Right lobe of liver (tissue), 6 donors: ENCODE data around the gene BHLHE41. TPM values are rescaled to one million over a fixed set of nuclear protein-coding genes. Genes with fewer than 3 reads are reported as not detected.

ENCODE experiments used
- ATAC-seq, 4 donors: fragments of 200-7000 bp; cut with Tn5 transposase; one replicate each; pipeline ENCODE4 v1.9.1; 2020; ENCODE audit warnings: mild to moderate bottlenecking in 4 of 4, moderate library complexity in 4 of 4
- DNase-seq, 3 donors: peaks; one replicate each; pipeline ENCODE4 v3.0.0-alpha.2; 2020
- H3K27ac ChIP-seq, 3 donors: fragments of 200-600 bp; one replicate each; pipeline ENCODE4 v1.8.0; 2022
- H3K27me3 ChIP-seq, 2 donors: fragments of 200-600 bp; one replicate each; pipeline ENCODE4 v1.8.0; 2022
- H3K36me3 ChIP-seq, 4 donors: fragments of 200-600 bp; sonication (generic) in 1 of 4; one replicate each; pipeline versions ENCODE4 v1.5.1 to v1.8.0; 2017 to 2022; ENCODE audit warnings: control low read depth in 1 of 4
- H3K4me1 ChIP-seq, 4 donors: fragments of 200-600 bp; sonication (generic) in 1 of 4; one replicate each; pipeline versions ENCODE4 v1.5.1 to v1.8.0; 2017 to 2022; ENCODE audit warnings: control low read depth in 1 of 4
- H3K4me3 ChIP-seq, 3 donors: fragments of 200-600 bp; one replicate each; pipeline ENCODE4 v1.8.0; 2022
- H3K9me3 ChIP-seq, 4 donors: fragments of 200-600 bp; sonication (generic) in 1 of 4; one replicate each; pipeline versions ENCODE4 v1.5.1 to v1.8.0; 2017 to 2022; ENCODE audit warnings: control low read depth in 1 of 4
- CTCF ChIP-seq, 4 donors: fragments of 200-600 bp in 3 of 4; fragments of 450-650 bp in 1 of 4; IDR thresholded peaks; one replicate each; pipeline versions ENCODE4 v1.5.1 to v1.8.0; 2016 to 2022; ENCODE audit warnings: antibody characterized with exemption in 4 of 4, mild to moderate bottlenecking in 2 of 4
- POLR2A ChIP-seq: fragments of 450-650 bp; IDR thresholded peaks from one replicate; pipeline ENCODE4 v1.6.1; 2017; ENCODE audit warnings: antibody characterized with exemption, mild to moderate bottlenecking
- WGBS: methylation state at CpG from one replicate; pipeline ENCODE4 v1.1.6; 2018; ENCODE audit warnings: low coverage, low lambda C conversion rate; ENCODE audit not compliant: insufficient coverage; ENCODE audit errors: missing lambda C conversion rate; 5-methylcytosine and 5-hydroxymethylcytosine counted together
- intact Hi-C, 2 donors: fragments of 100-400 bp; cut with DNase I; formaldehyde crosslinking; loops; one replicate each; pipeline versions ENCODE4 v1.11.2 to v1.14.1; 2022
- long read RNA-seq: library from polyadenylated mRNA; unstranded; transcript quantifications from one replicate; pipeline ENCODE4 v2.0.0, GENCODE V29; 2019
- total RNA-seq, 6 experiments: library from RNA; depleted of rRNA in 2 of 6; stranded (reverse); fragments of >200 nt in 2 of 6; fragmentation: NEBNext Ultra II Directional in 3 of 6; extraction: Animal tissue kit (Norgen Biotek cat#: 25700) in 3 of 6; gene quantifications; one replicate each; pipeline versions ENCODE4 v1.1.0 to v1.2.4, GENCODE V29; 2016 to 2023
- donor health status: DM: no; HTN: yes; CAD: no.
- donor health status: DM: no; HTN: no; CAD: no.
- donor health status: DM: no; HTN: no; CAD: no.
- donor health status: DM: no; HTN: yes; CAD: no.
- donor health status: DM: no; HTN: yes; CAD: no.

Gene BHLHE41
- total RNA-seq, result 1 to 10 TPM in 2 of 6 experiments, under 1 TPM in 4; 0.43 to 1.3 (median 0.84) TPM
- long read RNA-seq, result 0 reads

GRCh38 chr12:26124446-26125399 lies at the start of gene BHLHE41:
BHLHE41 (minus strand) TSS chr12:26125037; CDS start chr12:26124779, 258 bp downstream.
- Histone ChIP-seq H3K4me1 (peaks cover 0 to 43% (median 3%) of the 10 kb centered on the region in 4 donors), H3K4me3 (peak within 1 kb of the TSS; percentile 39 to 57 (median 44)), H3K27ac (peak within 1 kb of the TSS; percentile 24 to 37 (median 25)), H3K27me3 (peaks cover 6 to 46% of the 10 kb centered on the region in 2 donors), H3K9me3 (no peaks in the 10 kb centered on the region), H3K36me3 (no peaks in the 10 kb centered on the region)
- DNase-seq (peak; percentile 50 to 65 (median 61)), ATAC-seq (peak; percentile 10 to 47 (median 35))
- WGBS, result 3% methylated on average over 31 of the region's 54 CpGs
- peak; percentile 43 for TF ChIP-seq POLR2A
- no peak for TF ChIP-seq CTCF (IDR thresholded peaks at IDR 0.05)
- intact Hi-C loops, result no loop called here

GRCh38 chr12:26172946-26173552 lies 48.2 kb upstream of the BHLHE41 start:
- no peak for ATAC-seq
- 49% methylated on average over 4 of the region's 4 CpGs for whole genome bisulfite sequencing
- Histone ChIP-seq H3K4me1 (no peaks in the 10 kb centered on the region), H3K4me3 (no peak overlapping the region), H3K9me3 (no peaks in the 10 kb centered on the region), H3K27ac (no peak overlapping the region), H3K36me3 (no peaks in the 10 kb centered on the region), H3K27me3 (no peaks in the 10 kb centered on the region)
- DNase-seq, result no peak
- intact Hi-C loops, result no loop called here
- no peak for TF ChIP-seq CTCF (IDR thresholded peaks at IDR 0.05)
- no peak for TF ChIP-seq POLR2A

- 83% methylated on average over 7 of the region's 7 CpGs for WGBS
- Histone ChIP-seq H3K4me1 (no peaks in the 10 kb centered on the region), H3K9me3 (no peaks in the 10 kb centered on the region), H3K36me3 (no peaks in the 10 kb centered on the region), H3K27me3 (no peaks in the 10 kb centered on the region), H3K27ac (no peak overlapping the region), H3K4me3 (no peak overlapping the region)
- ATAC-seq (no peak), DNase-seq (no peak)
- no peak for TF ChIP-seq CTCF (IDR thresholded peaks at IDR 0.05)
- no peak for TF ChIP-seq POLR2A
- intact Hi-C loops, result no loop called here
Measured at GRCh38 chr12:26172539-26172938, 47.7 kb upstream of the BHLHE41 start.

- intact Hi-C loops, result no loop called here
- H3K4me3 ChIP-seq, result no peak overlapping the region
- DNase-seq (no peak), ATAC-seq (no peak)
- no peak for TF ChIP-seq CTCF (IDR thresholded peaks at IDR 0.05)
- TF ChIP-seq POLR2A, result no peak
- H3K4me1 ChIP-seq, result no peaks in the 10 kb centered on the region
- no peaks in the 10 kb centered on the region for H3K9me3 ChIP-seq
- H3K27me3 ChIP-seq, result no peaks in the 10 kb centered on the region
- no peak overlapping the region for H3K27ac ChIP-seq
- no peaks in the 10 kb centered on the region for H3K36me3 ChIP-seq
- WGBS, result 66% methylated on average over 4 of the region's 4 CpGs
Measured at GRCh38 chr12:26172013-26172412, 47.2 kb upstream of the BHLHE41 start.
